SK-N-SH (cell line): ENCODE data around the gene LCN15.

Experiments used
- CTCF ChIP-seq: fragments of 200-600 bp; sonication (generic); IDR thresholded peaks from 2 replicates; pipeline ENCODE4 v1.6.1; 2017; ENCODE audit warnings: antibody characterized with exemption, mild to moderate bottlenecking, moderate library complexity
- MXI1 ChIP-seq: IDR thresholded peaks from 2 replicates; pipeline ENCODE4 v1.6.1; 2012; ENCODE audit warnings: mild to moderate bottlenecking, low read depth, low read length, improper control_type of control experiment
- NRF1 ChIP-seq: IDR thresholded peaks from 2 replicates; pipeline ENCODE4 v1.6.1; 2012; ENCODE audit warnings: low read depth, mild to moderate bottlenecking, low read length
- PBX3 ChIP-seq: IDR thresholded peaks from 2 replicates; pipeline ENCODE4; 2012
- SIN3A ChIP-seq: IDR thresholded peaks from 2 replicates; pipeline ENCODE4 v1.6.1; 2012; ENCODE audit warnings: low read depth, mild to moderate bottlenecking, low read length, moderate library complexity, borderline replicate concordance
- SMC3 ChIP-seq: IDR thresholded peaks from 2 replicates; pipeline ENCODE4 v1.6.1; 2012; ENCODE audit warnings: low read depth, low read length, improper control_type of control experiment
- TAF1 ChIP-seq: IDR thresholded peaks from 2 replicates; pipeline ENCODE4 v1.6.1; 2012; ENCODE audit warnings: low read depth, mild to moderate bottlenecking, low read length, moderate library complexity, borderline replicate concordance
- USF1 ChIP-seq: IDR thresholded peaks from 2 replicates; pipeline ENCODE4 v1.4.0; 2012; ENCODE audit warnings: low read depth, borderline replicate concordance
- TF ChIP-seq, protein P1 (sequence below): IDR thresholded peaks from 2 replicates; pipeline ENCODE4 v1.4.0; 2012; ENCODE audit warnings: low read depth

GRCh38 chr9:136775191-136775590, 10.9 kb upstream of the LCN15 start:
- TF ChIP-seq, protein P1, sequence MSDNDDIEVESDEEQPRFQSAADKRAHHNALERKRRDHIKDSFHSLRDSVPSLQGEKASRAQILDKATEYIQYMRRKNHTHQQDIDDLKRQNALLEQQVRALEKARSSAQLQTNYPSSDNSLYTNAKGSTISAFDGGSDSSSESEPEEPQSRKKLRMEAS: no peak
- no peak for TF ChIP-seq CTCF
- no peak for TF ChIP-seq MXI1
- no peak for TF ChIP-seq TAF1
- no peak for TF ChIP-seq NRF1
- TF ChIP-seq USF1: no peak
- TF ChIP-seq SIN3A: no peak
- no peak for TF ChIP-seq PBX3
- no peak for TF ChIP-seq SMC3
